NCI-H146 treated with DMSO at 0.1 percent for 48 hours (cell line): Measurements from ENCODE around the gene SLC5A10.

Source experiments
- DNase-seq: peaks from one replicate; lab custom pipeline; 2025; ENCODE audit not compliant: unreplicated experiment; lab: John Stamatoyannopoulos, UW

Gene SLC5A10

DNA sequence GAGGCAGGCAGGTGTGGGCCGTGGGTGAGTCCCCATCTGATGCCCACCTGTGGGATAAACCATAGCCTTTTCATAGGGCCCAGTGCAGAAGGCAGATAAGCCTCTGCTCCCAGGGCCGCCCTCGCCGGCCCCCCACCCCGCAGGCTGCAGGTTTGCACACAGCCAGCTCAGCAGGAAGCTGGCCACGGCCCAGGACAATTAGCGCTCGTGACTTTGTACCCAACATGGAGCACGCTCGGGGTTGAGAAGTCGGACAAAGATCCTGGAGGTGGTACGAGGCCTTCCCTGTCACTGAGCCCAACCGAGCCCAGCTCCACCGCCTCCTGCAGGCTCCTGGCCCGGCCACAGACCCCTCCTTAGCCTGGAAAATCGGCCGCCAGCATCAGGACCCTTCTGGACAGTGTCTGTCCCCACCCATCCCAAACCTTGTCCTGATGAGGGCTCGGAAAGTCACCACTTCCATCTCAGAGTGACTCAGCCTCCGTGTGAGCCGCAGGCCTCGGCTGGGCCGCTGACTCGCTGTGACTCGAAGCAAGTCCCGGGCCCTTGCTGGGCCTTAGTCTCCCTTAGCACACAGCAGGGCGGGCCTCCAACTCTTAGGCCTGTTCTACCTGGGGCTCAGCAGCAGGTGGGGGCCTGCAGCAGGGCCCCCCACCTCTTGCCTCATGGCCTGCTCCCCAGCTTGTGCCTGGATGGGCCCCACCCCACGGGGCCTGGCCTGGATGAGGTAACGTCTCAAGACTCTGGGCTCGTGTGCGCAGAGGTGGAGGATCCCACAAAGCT is 29.9 kb downstream of the SLC5A10 start:
- DNase-seq: peak; percentile 95

- DNase-seq: no peak
Observed at GRCh38 chr17:18984273-18985114, 32.5 kb downstream of the SLC5A10 start.

GRCh38 chr17:18985475-18985874 is 33.5 kb downstream of the SLC5A10 start:
- no peak for DNase-seq

DNA sequence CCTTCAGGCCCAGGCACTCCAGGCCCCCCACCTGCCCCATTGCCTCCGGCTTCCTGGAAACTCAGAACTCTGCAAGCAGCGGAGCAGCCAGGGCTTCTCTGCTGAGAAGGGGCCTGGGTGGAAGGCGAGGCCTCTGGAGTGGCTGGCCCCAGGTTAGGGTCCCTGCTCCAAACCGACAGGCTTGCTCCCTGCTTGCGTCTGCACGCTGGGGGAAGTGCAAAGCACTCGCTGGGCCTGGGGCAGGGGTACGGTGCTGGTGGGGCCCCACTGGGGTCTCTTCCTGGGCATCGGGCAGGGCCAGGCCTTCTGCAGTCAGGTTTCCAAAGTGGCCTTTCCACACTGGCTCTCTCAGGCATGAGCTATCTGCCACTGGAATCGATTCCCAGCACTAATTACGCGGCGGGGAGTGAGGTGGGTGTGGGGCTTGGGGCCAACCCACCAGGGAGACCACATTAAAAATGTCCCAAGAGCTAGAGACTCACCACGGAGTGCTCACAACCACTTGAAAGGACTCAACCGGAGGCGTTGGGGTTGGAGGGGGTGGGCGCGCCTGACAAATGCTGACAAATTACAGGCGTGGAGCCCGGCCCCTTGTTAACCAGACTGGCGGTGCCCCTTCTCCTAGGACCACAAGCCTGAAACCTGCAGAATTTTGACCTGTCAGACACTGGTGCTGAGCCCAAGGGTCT is 34.7 kb downstream of the SLC5A10 start:
- DNase-seq: no peak

DNA sequence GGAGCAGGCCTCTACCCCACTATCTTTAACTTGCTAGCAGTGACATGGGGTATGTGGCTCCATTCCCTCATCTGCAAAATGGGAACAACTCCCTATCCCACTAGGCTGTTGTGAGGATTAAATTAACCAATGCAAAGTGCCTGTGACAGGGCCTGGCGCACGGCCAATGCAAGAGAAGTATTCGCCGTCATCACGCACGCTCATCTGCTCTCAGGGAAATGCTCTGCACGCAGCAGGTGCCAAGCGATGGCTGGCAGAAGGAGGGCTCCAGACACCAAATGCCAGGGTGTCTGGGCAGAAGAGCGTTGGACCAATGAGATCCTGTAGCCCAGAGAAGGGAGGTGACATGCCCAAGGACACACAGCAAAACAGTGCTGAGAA is 35.3 kb downstream of the SLC5A10 start:
- DNase-seq: no peak

DNA sequence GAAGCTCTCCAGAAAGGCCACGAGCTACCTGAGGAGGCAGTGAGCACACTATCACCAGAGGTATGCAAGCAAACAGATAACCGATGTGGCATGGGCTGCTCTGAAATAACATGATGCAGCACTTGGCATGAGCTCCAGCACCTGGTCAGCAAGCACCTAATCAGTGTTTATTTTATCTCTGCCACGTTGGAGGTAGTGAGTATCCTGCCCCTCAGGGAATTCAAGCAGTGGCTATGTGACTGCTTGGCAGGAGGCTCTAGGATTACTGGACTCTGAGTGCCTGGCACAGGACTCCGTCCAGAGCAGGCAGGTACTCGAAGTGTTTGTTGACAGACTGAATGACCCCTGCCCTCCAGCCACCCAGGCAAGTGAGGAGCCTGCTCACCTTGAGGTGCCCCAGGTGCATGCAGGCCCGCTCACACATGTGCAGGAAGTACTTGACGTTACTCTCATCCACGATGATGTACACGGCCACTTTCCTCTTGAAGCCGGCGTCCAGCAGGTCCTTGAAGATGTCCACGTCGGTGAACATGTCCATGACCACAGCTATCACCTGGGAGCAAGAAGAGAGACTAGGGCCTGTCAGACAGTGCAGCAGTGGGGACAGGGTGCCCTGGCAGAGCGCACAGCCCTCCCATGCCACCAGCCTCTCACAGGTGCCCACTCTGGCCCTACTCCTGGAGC is 36.0 kb downstream of the SLC5A10 start:
- DNase-seq: no peak

DNA sequence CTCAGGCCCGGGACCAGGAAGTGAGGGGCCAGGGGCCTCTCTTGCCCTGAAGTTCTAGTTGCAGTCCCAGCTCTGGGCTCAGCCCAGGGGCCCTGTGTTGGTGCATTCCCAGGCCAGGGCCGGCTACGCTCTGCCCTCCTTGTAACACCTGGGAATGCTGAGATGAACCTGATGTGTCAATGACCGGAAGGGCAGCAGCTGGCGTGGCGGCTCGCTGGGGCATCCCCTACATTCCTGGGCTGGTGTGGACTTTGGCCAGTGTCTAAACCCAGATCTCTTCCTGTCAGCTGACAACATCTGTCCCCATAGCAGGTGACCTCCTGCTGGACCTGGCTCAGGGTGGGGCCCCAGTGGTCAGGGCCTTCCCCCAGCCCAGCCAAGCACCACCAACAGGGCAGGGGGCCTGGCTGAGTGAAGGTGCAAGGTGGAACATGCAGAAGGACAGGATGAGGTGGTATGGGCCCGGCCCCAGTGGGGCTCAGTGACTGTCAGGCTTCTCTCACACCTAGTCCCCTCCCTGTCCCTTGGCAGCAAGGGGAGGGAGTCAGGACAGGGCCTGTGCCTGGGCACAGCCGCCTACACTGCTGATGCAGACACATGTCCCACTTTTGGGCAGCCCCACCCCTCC is 36.7 kb downstream of the SLC5A10 start:
- no peak for DNase-seq

DNA sequence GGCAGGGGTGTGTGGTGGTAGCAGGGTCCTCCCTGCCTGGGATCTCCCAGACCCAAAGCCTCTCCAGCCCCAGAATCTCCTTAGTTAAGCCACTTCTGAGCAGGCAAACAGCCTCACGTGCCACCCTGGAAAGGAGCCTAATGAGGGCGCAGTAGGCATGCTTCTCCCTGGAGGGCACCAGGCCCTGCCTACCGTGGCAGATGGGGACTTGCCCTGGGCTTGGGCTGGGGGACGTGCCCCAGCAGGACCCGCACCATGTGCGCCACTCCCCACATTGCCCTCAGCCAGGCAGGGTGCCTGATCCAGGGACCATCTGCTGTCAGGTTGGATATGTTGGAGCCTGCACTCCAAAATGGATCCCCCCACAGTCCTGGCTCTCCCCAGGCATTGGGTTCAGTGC is 38.4 kb downstream of the SLC5A10 start:
- no peak for DNase-seq

DNA sequence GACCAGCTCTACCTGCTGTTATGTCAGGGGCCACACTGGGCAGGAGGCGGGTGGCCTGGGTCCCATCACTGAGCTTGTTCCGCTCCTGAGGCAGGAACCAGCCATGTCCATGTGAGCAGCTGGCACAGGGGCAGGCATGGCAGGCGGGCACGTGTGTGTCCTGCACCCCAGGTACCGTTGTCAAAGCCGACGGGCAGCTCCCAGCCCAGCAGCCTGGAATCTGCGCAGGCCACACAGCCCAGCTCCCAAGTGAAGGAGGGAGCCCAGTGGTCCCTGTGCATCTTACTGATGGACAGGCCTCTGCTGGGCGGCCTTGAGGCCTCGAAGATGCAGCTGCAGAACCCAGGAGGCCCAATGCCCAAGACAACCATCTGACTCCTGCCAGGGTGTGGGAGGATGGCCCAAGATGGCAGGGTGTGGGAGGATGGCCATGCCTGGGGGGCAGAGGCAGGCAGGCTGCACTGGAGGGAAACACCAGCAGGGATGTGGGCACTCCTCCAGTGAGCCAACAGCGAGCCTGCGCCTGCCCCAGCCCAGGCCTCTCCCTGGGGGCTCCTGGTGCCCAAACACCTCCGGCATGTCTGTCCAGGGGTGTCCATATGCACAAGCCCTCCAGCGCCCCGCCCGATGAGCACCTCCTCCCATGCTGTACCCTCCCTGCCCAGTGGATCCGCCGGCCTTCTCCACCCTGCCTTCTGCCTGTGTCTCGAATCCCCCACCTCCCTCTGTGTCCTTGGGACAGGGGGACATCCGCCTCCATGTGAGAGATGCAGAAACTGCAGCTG is 39.8 kb downstream of the SLC5A10 start:
- DNase-seq: no peak

DNA sequence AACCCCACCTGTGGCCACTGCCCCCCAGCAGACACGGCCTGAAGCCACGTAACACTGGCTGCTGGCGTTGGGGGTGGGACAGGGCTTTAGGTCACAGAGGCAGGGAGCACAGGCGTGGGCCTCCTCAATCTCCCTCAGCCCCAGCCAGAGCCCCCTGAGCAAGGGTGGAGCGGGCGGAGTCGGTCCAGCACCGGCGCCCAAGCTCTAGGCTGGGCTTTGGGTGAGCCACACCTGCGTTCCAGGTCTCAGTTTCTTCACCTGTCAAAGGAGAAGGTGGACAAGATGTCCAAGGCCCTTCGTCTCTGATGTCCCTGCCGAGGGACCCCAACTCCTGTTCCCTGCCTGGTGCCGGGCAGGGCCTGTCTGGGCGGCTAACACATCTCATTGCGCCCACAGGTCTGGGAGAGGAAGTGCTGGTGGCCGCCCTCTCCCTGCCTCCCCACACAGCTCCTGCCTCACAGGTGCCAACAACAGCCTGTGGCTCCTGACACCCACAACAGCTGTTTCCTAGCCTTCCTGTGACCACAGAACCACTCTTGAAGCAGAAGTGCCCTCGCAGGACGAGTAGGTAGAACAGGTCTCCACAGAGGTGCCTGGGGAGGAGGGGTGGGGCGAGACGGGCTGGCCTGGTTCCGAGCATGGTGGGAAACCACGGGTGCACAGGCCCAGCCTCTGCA is 40.6 kb downstream of the SLC5A10 start:
- DNase-seq: no peak

DNA sequence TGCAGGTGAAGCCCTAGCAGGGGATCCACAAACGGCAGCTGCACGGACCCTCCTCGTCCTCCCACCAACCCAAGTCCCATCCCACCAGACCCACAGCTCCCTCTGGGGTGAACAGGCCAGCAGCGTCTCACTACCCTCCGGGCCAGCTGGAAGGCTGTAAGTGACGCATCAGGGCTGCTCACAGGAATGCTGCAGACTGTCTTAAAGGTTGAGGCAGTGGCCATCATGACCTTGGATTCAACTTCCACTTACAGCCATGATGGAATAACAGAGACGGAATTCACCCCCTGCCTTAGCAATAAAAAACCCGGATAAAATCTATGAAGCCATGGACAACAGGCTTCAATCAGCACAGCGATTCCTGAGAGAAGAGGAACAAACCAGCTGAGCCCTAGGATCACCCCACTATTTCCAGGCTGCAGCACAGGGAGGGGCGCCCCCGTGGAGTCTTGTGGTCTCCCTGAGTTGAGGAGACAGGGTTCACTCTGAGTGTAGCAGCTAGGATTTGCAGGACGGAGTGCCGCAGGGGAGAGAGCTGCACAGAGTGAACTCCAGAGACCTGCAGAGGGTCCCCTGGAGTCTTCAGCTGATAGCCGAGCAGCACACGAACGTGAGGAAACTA is 42.1 kb downstream of the SLC5A10 start:
- no peak for DNase-seq

DNA sequence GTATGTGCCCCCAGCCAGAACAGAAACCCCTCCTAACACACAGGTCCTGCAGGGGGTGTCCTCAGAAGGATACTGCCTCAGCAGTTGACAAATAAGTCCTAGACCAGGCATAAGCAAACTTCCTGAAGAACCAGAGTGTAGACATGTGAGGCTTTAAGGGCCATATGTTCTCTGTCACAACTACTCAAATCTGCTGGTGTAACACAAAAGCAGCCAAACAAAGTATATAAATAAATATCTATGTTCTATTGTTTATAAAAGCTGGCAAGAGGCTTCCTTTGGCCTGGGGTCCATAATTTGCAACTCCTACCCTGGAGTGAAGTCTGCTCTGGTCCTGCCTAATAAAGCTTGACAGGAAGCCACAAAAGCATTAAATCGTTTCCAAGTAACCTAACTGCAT is 42.7 kb downstream of the SLC5A10 start:
- no peak for DNase-seq

GRCh38 chr17:18995220-18995619 is 43.3 kb downstream of the SLC5A10 start:
- no peak for DNase-seq

- DNase-seq: peak; percentile 4
Observed at GRCh38 chr17:18996458-18996857, 44.5 kb downstream of the SLC5A10 start.

DNA sequence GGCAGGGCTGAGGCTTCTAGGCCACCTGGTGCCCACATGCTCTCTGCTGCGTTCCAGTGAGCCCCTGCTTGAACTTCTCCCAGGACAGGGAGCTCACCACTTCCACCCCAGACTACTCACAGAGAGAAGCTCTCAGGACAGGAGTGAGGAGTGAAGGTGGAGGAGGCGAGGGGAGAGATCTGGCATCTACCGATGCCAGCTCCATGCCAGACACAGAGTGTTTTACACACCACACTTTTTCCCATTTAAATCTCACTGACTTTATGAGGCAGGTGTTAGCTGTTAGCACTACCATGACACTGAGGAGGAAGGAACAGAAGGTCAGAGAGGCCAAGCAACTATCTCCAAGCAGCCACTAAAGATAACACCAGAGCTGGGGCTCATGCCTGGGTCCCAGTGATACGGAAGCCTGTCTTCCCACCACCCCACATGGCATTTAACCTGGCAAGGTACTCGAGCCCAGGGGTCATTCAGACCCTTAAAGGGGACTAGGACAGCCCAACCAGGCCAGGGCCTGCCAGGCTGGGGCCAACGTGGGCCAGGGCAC is 45.8 kb downstream of the SLC5A10 start:
- no peak for DNase-seq

DNA sequence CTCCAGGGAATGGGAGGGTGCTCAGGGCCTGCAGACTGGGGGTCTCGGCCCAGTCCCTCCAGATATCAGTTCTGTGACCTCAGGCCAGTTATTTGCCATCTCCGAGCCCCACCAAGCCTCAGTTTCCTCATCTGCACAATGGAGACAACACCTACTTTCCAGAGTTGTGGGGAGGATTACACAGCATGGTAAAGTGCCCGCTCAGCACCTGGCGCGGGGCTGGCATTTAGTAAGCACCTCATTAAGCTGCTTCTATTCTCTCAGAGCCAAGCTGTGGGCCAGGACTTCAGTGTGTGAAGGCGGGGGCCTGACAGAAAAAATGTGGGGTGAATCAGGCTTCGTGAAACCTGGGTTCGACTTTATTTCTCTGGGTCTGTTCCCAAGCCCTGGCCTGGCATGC is 47.4 kb downstream of the SLC5A10 start:
- no peak for DNase-seq

GRCh38 chr17:18999911-19000310 is 47.9 kb downstream of the SLC5A10 start:
- no peak for DNase-seq

DNA sequence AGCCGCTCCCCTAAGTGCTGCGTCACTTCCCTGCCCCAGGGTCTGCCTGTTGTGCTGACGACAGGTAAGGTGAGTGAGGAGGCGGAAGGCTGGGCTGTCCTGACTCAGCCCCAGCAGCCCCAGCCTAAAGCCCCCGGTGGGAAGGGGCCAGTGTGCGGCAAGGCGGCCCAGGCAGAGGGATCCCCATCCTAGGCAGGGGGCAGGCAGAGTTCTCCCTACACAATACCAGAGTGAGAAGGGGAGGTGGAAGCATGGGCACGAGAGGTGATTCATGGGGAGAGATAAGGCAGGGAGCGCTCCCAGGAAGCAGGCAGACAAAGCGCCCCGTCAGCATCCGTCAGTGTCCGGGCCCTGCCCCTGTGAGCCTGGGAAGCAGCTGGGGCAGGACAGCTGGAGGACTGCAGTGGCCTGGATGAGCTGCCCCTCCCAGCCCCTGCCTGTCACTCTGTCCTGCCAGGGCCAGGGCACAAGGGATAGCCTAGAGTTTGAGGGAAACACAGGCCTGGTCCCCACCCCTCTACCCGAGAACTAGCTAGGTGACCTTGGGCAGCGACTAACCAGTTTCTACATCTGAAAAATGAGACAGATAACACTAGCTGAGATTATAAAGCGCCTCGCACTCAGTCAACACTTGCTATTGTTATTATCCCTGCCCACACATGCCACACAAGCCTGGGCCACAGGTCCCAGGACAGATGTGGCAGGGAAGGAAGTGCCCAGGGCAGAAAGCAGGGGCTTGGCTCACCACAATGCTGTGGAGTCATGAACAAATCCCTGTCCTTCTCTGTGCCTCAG is 48.8 kb downstream of the SLC5A10 start:
- DNase-seq: no peak
